GM23338 (cell line): ENCODE results near the gene KLF7. TPM values are rescaled to one million over a fixed set of nuclear protein-coding genes. Genes with fewer than 3 reads are reported as not detected.

Experiments used
- ATAC-seq: fragments of 200-7000 bp; cut with Tn5 transposase; 3 replicates; pipeline ENCODE4 v1.9.1; 2020
- DNase-seq: peaks from one replicate; pipeline ENCODE4 v3.0.0-alpha.2; 2015; ENCODE audit warnings: low spot score
- H2AFZ ChIP-seq: fragments of 200-600 bp; sonication (generic); 2 replicates; pipeline ENCODE4 v1.8.0; 2016; ENCODE audit warnings: antibody characterized with exemption, mild to moderate bottlenecking, moderate library complexity
- H3F3A ChIP-seq: fragments of 200-600 bp; sonication (generic); replicated peaks from 2 replicates; pipeline ENCODE4 v1.8.0; 2017; ENCODE audit warnings: antibody characterized with exemption, mixed run types, low read depth
- H3K27ac ChIP-seq: fragments of 200-600 bp; sonication (generic); 2 replicates; pipeline ENCODE4 v1.6.1; 2016; ENCODE audit warnings: low read depth
- H3K27me3 ChIP-seq: fragments of 200-600 bp; sonication (generic); 2 replicates; pipeline ENCODE4 v1.8.0; 2016; ENCODE audit warnings: mild to moderate bottlenecking, mixed run types, moderate library complexity; ENCODE audit not compliant: insufficient read depth
- H3K36me3 ChIP-seq: fragments of 200-600 bp; sonication (generic); 2 replicates; pipeline ENCODE4 v1.8.0; 2016; ENCODE audit warnings: mild to moderate bottlenecking; ENCODE audit not compliant: insufficient read depth
- H3K4me1 ChIP-seq: fragments of 200-600 bp; sonication (generic); 2 replicates; pipeline ENCODE4 v1.8.0; 2016; ENCODE audit warnings: mild to moderate bottlenecking, moderate library complexity; ENCODE audit not compliant: insufficient read depth
- H3K4me2 ChIP-seq: fragments of 200-600 bp; sonication (generic); 2 replicates; pipeline ENCODE4 v1.7.1; 2017; ENCODE audit warnings: mixed run types
- H3K4me3 ChIP-seq: fragments of 200-600 bp; sonication (generic); 2 replicates; pipeline ENCODE4 v1.6.1; 2016; ENCODE audit warnings: mixed run types
- H3K79me2 ChIP-seq: fragments of 200-600 bp; sonication (generic); replicated peaks from 2 replicates; pipeline ENCODE4 v1.8.0; 2017; ENCODE audit warnings: mild to moderate bottlenecking; ENCODE audit not compliant: insufficient read depth
- H3K9me2 ChIP-seq: fragments of 200-600 bp; sonication (generic); 2 replicates; pipeline ENCODE4 v1.8.0; 2017; ENCODE audit not compliant: insufficient read depth
- H4K20me1 ChIP-seq: fragments of 200-600 bp; sonication (generic); replicated peaks from 2 replicates; pipeline ENCODE4 v1.8.0; 2017; ENCODE audit warnings: mild to moderate bottlenecking; ENCODE audit not compliant: insufficient read depth
- H3K27ac Mint-ChIP-seq: 2 replicates; pipeline ENCODE4 v1.8.0; 2020; ENCODE audit warnings: inconsistent platforms, mild to moderate bottlenecking, moderate library complexity, mixed read lengths
- H3K27me3 Mint-ChIP-seq: 3 replicates; pipeline ENCODE4 v1.8.0; 2022; ENCODE audit warnings: low read depth, mild to moderate bottlenecking, moderate library complexity, mixed read lengths, inconsistent platforms; ENCODE audit not compliant: insufficient read depth, poor library complexity
- H3K36me3 Mint-ChIP-seq: 3 replicates; pipeline ENCODE4 v1.8.0; 2021; ENCODE audit warnings: low read depth, mild to moderate bottlenecking, inconsistent platforms, moderate library complexity, mixed read lengths
- H3K4me1 Mint-ChIP-seq: 3 replicates; pipeline ENCODE4 v1.8.0; 2020; ENCODE audit warnings: mild to moderate bottlenecking, inconsistent platforms, mixed read lengths
- H3K4me3 Mint-ChIP-seq: 3 replicates; pipeline ENCODE4 v1.8.0; 2021; ENCODE audit warnings: moderate library complexity, mild to moderate bottlenecking, inconsistent platforms, mixed read lengths
- H3K9me3 Mint-ChIP-seq: 3 replicates; pipeline ENCODE4 v1.8.0; 2020; ENCODE audit warnings: moderate library complexity, mild to moderate bottlenecking, inconsistent platforms, mixed read lengths
- CREB1 ChIP-seq: fragments of 250-450 bp; sonication (Bioruptor Pico); IDR thresholded peaks from 2 replicates; pipeline ENCODE4 v1.5.0; 2020; ENCODE audit warnings: low read depth, mild to moderate bottlenecking, moderate library complexity
- EZH2 ChIP-seq: fragments of 200-600 bp; sonication (generic); IDR thresholded peaks from one replicate; pipeline ENCODE4 v1.8.0; 2017; ENCODE audit warnings: antibody characterized with exemption, mild to moderate bottlenecking, low read depth; ENCODE audit not compliant: unreplicated experiment
- EZH2phosphoT487 ChIP-seq: fragments of 200-600 bp; sonication (generic); IDR thresholded peaks from one replicate; pipeline ENCODE4 v1.8.1; 2018; ENCODE audit warnings: antibody characterized with exemption; ENCODE audit not compliant: unreplicated experiment
- JUNB ChIP-seq: IDR thresholded peaks from one replicate; pipeline ENCODE4 v1.6.1; 2016; ENCODE audit warnings: antibody characterized with exemption; ENCODE audit not compliant: unreplicated experiment
- NANOG ChIP-seq: IDR thresholded peaks from 2 replicates; pipeline ENCODE4 v1.6.1; 2016; ENCODE audit warnings: antibody characterized with exemption, borderline replicate concordance
- POLR2AphosphoS5 ChIP-seq: IDR thresholded peaks from 2 replicates; pipeline ENCODE4 v1.6.1; 2016; ENCODE audit warnings: antibody characterized with exemption, low read depth
- ZNF114 ChIP-seq: fragments of 250-450 bp; sonication (Bioruptor Pico); IDR thresholded peaks from 2 replicates; pipeline ENCODE4 v1.5.0; 2020; ENCODE audit warnings: mild to moderate bottlenecking, moderate library complexity
- ZNF331 ChIP-seq: fragments of 250-450 bp; sonication (Bioruptor Pico); IDR thresholded peaks from 2 replicates; pipeline ENCODE4 v1.5.0; 2020; ENCODE audit warnings: low read depth, mild to moderate bottlenecking, moderate library complexity
- ZNF462 ChIP-seq: fragments of 250-450 bp; sonication (Bioruptor Pico); IDR thresholded peaks from 2 replicates; pipeline ENCODE4 v1.5.0; 2020; ENCODE audit warnings: mild to moderate bottlenecking, moderate library complexity
- polyA plus RNA-seq: library from polyadenylated mRNA; unstranded; fragments of >200 nt; fragmentation: Nextera tagmentation; extraction: Ambion mirVana; gene quantifications from 2 replicates; pipeline ENCODE4 v1.2.1, GENCODE V29; 2016
- total RNA-seq: library from RNA; depleted of rRNA; stranded (reverse); fragments of >200 nt; shearing (Covaris generic); gene quantifications from 2 replicates; pipeline ENCODE4 v1.2.3, GENCODE V29; 2014
- TF ChIP-seq, protein P1 (sequence below): IDR thresholded peaks from 2 replicates; pipeline ENCODE4 v1.6.1; 2016; ENCODE audit warnings: antibody characterized with exemption
- TF ChIP-seq, protein P2 (sequence below): IDR thresholded peaks from one replicate; pipeline ENCODE4 v1.6.1; 2018; ENCODE audit warnings: antibody characterized with exemption; ENCODE audit not compliant: unreplicated experiment

Gene KLF7
- total and polyA plus RNA-seq, 2 experiments from 2014 or later: 5.7 to 15.4 TPM

DNA sequence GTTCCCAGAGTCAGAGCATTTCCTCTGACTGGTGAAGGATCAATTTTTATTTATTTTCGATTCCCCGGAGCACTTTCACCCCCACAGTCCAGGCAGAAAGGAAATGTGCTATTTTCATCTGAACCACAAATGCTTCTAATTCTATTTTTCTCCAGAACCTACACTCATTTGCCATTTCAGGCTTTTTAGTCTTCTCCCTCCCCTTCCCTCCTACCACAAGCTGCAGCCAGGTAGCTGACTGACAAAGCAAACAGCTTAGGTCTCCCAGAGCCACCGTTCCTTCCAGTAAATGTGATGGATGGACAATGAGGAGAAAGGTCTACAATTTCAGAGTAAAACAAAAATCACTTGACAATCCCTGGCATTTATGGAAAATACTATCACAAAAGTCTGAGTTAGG is 76.9 kb downstream of the KLF7 start:
- Mint-ChIP-seq H3K27me3 (peaks cover 4% of the 10 kb centered on the region), H3K9me3 (no peaks in the 10 kb centered on the region), H3K4me1 (peaks cover 52% of the 10 kb centered on the region), H3K36me3 (peaks cover 13% of the 10 kb centered on the region; the same call in 2 of the 3 replicates), H3K27ac (no peak overlapping the region), H3K4me3 (no peak overlapping the region; the same call in 2 of the 3 replicates)
- peaks cover 41% of the 10 kb centered on the region for H3K4me1 ChIP-seq
- peaks cover 31% of the 10 kb centered on the region; the same call in 1 of the 2 replicates for H3K79me2 ChIP-seq
- H3K27ac ChIP-seq: no peak overlapping the region
- no peak overlapping the region for H3K4me3 ChIP-seq
- no peak for DNase-seq
- TF ChIP-seq JUNB (no peak), POLR2AphosphoS5 (no peak), CREB1 (CRISPR knock-in tag) (no peak), EZH2phosphoT487 (no peak), NANOG (no peak)
- H3K27me3 ChIP-seq: no peaks in the 10 kb centered on the region
- no peak for ATAC-seq
- no peak overlapping the region for H2AFZ ChIP-seq
- no peaks in the 10 kb centered on the region for H3K36me3 ChIP-seq
- no peaks in the 10 kb centered on the region for H4K20me1 ChIP-seq
- no peak overlapping the region for H3K4me2 ChIP-seq
- no peaks in the 10 kb centered on the region for H3K9me2 ChIP-seq
- no peaks in the 10 kb centered on the region for H3F3A ChIP-seq

- no peak overlapping the region for H3K4me2 ChIP-seq
- Mint-ChIP-seq H3K36me3 (peaks cover 13% of the 10 kb centered on the region; the same call in 2 of the 3 replicates), H3K4me3 (no peak overlapping the region), H3K27ac (no peak overlapping the region), H3K9me3 (no peaks in the 10 kb centered on the region), H3K4me1 (peaks cover 46% of the 10 kb centered on the region), H3K27me3 (peaks cover 4% of the 10 kb centered on the region)
- H3F3A ChIP-seq: no peaks in the 10 kb centered on the region
- ATAC-seq: no peak
- no peak overlapping the region for H3K4me3 ChIP-seq
- no peak for DNase-seq
- H3K79me2 ChIP-seq: peaks cover 31% of the 10 kb centered on the region; the same call in 1 of the 2 replicates
- H3K36me3 ChIP-seq: no peaks in the 10 kb centered on the region
- H3K27ac ChIP-seq: no peak overlapping the region
- no peak overlapping the region for H2AFZ ChIP-seq
- no peaks in the 10 kb centered on the region for H3K9me2 ChIP-seq
- H4K20me1 ChIP-seq: no peaks in the 10 kb centered on the region
- peaks cover 36% of the 10 kb centered on the region for H3K4me1 ChIP-seq
- H3K27me3 ChIP-seq: no peaks in the 10 kb centered on the region
- TF ChIP-seq EZH2: no peak
- no peak for TF ChIP-seq POLR2AphosphoS5
- TF ChIP-seq, protein P1, sequence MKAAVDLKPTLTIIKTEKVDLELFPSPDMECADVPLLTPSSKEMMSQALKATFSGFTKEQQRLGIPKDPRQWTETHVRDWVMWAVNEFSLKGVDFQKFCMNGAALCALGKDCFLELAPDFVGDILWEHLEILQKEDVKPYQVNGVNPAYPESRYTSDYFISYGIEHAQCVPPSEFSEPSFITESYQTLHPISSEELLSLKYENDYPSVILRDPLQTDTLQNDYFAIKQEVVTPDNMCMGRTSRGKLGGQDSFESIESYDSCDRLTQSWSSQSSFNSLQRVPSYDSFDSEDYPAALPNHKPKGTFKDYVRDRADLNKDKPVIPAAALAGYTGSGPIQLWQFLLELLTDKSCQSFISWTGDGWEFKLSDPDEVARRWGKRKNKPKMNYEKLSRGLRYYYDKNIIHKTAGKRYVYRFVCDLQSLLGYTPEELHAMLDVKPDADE: no peak
- TF ChIP-seq ZNF331 (CRISPR knock-in tag): no peak
- TF ChIP-seq, protein P2, sequence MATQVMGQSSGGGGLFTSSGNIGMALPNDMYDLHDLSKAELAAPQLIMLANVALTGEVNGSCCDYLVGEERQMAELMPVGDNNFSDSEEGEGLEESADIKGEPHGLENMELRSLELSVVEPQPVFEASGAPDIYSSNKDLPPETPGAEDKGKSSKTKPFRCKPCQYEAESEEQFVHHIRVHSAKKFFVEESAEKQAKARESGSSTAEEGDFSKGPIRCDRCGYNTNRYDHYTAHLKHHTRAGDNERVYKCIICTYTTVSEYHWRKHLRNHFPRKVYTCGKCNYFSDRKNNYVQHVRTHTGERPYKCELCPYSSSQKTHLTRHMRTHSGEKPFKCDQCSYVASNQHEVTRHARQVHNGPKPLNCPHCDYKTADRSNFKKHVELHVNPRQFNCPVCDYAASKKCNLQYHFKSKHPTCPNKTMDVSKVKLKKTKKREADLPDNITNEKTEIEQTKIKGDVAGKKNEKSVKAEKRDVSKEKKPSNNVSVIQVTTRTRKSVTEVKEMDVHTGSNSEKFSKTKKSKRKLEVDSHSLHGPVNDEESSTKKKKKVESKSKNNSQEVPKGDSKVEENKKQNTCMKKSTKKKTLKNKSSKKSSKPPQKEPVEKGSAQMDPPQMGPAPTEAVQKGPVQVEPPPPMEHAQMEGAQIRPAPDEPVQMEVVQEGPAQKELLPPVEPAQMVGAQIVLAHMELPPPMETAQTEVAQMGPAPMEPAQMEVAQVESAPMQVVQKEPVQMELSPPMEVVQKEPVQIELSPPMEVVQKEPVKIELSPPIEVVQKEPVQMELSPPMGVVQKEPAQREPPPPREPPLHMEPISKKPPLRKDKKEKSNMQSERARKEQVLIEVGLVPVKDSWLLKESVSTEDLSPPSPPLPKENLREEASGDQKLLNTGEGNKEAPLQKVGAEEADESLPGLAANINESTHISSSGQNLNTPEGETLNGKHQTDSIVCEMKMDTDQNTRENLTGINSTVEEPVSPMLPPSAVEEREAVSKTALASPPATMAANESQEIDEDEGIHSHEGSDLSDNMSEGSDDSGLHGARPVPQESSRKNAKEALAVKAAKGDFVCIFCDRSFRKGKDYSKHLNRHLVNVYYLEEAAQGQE: no peak
- TF ChIP-seq NANOG: no peak
- TF ChIP-seq ZNF114 (CRISPR knock-in tag): no peak
- no peak for TF ChIP-seq ZNF462 (CRISPR knock-in tag)
- no peak for TF ChIP-seq JUNB
Measured at GRCh38 chr2:207088276-207088675, 77.5 kb downstream of the KLF7 start.
